ENCODE results near the gene CLPTM1.

CLPTM1 gene

DNA sequence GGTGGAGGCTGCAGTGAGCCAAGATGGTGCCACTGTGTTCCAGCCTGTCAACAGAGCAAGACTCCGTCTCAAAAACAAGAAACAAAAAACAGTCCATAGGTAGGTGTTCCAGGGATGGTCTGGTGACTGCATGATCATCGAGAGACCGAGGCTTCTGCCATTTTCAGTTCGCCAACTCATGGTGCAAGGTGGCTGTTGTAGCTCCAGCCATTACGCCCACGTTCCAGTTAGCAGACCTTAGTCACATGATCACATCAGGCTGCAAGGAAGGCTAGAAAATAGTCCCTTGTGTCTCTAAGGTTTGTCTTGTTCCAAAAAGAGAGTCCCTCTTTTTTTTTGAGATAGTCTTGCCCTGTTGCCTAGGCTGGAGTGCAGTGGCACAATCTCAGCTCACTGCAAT is 80.6 kb downstream of the CLPTM1 start:
- DNase-seq (ENCODE audit: extremely low spot score): no peak
- TF ChIP-seq FOXM1 (IDR thresholded peaks at IDR 0.05; ENCODE audit: borderline replicate concordance) (no peak), HDGF (IDR thresholded peaks at IDR 0.05; ENCODE audit: borderline replicate concordance) (no peak), ZNF384 (IDR thresholded peaks at IDR 0.05) (no peak), NFRKB (IDR thresholded peaks at IDR 0.05) (no peak), SP1 (IDR thresholded peaks at IDR 0.05) (no peak), L3MBTL2 (conservative IDR thresholded peaks at IDR 0.05) (no peak), ARNT (IDR thresholded peaks at IDR 0.05) (no peak), ELF4 (IDR thresholded peaks at IDR 0.05) (no peak)
- TF ChIP-seq, protein P1, sequence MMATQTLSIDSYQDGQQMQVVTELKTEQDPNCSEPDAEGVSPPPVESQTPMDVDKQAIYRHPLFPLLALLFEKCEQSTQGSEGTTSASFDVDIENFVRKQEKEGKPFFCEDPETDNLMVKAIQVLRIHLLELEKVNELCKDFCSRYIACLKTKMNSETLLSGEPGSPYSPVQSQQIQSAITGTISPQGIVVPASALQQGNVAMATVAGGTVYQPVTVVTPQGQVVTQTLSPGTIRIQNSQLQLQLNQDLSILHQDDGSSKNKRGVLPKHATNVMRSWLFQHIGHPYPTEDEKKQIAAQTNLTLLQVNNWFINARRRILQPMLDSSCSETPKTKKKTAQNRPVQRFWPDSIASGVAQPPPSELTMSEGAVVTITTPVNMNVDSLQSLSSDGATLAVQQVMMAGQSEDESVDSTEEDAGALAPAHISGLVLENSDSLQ (IDR thresholded peaks at IDR 0.05): no peak
- ChIA-PET POLR2A (no interaction called here), CTCF (no interaction called here)

DNA sequence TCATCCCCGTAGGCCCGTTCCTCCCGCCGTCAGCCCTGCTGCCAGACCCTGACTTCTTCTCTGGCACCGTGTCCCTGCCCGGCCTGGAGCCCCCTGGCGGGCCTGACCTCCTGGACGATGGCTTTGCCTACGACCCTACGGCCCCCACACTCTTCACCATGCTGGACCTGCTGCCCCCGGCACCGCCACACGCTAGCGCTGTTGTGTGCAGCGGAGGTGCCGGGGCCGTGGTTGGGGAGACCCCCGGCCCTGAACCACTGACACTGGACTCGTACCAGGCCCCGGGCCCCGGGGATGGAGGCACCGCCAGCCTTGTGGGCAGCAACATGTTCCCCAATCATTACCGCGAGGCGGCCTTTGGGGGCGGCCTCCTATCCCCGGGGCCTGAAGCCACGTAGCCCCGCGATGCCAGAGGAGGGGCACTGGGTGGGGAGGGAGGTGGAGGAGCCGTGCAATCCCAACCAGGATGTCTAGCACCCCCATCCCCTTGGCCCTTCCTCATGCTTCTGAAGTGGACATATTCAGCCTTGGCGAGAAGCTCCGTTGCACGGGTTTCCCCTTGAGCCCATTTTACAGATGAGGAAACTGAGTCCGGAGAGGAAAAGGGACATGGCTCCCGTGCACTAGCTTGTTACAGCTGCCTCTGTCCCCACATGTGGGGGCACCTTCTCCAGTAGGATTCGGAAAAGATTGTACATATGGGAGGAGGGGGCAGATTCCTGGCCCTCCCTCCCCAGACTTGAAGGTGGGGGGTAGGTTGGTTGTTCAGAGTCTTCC is 82.4 kb downstream of the CLPTM1 start:
- TF ChIP-seq, protein P1 (IDR thresholded peaks at IDR 0.05): no peak
- no peak for DNase-seq (ENCODE audit: extremely low spot score)
- ChIA-PET CTCF (interaction anchor here (0.6 kb wide), 1 partner anchor 312 kb away, joined by 3 read pairs; no protein-coding TSS in a partner anchor), POLR2A (interaction anchor here (0.8 to 2.8 kb wide), 6 partner anchors 9 to 135 kb away, joined by 3 to 34 read pairs (median 3); no protein-coding TSS in a partner anchor)

DNA sequence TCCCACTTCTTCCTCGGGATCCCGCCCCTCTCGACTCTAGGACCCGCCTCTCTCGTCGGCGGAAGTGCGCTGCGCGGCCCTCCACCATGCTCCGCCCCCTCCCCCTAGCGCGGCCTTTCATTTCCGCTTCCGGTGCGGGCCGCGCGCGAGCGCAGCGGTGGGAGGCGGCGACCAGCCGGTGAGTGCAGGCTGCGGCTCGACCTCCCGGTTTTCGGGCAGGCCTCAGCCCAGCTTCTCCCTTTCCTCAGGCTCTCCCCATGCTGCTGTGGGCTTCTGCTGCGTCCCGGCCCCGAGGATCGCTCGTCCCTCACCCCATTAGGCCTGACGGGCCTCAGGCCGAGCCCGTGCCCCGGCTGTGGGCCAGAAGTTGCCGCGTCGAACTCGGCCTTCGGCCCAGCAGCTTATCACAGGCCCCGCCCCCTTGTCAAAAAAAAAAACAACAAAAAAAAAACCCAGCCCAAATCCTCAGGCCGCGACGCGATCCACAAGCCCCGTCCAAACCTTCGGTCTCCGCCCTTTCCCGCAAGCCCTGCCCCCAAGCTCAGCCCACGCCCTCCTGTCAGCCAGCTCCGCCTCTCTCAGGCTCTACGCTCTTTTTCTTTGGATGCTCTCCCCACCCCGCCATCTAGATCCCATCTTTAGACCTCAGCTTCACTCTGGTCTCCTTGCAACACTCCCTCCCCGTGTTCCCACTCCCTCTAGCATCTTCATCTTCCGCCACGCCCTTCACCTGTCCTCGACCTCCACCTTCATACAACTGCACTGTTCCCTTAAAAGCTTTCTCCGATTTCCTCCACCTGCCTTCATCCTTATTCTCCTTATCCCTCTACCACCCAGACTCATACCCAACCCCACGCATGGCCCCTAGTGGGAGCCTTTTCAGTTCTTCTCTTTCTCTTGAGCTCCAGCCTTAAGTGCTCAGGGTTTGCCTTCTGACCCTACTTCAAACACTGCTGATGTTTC is 84.0 kb downstream of the CLPTM1 start, which contains the start of gene CLASRP:
CLASRP (plus strand) TSS at position 115 of the 963 bp plus-strand sequence. CDS start 1,168 bp downstream, outside the sequence.
- CTCF ChIA-PET: interaction anchor here (0.9 to 1.2 kb wide), 4 partner anchors 20 to 364 kb away, joined by 3 to 4 read pairs (median 4); no protein-coding TSS in a partner anchor
- peak; percentile 68; the same call in 1 of the 2 replicates for TF ChIP-seq ELF4 (IDR thresholded peaks at IDR 0.05)
- no peak for TF ChIP-seq TARDBP (IDR thresholded peaks at IDR 0.05)
- TF ChIP-seq ZNF384 (IDR thresholded peaks at IDR 0.05): peak; percentile 35; the same call in 1 of the 2 replicates
- POLR2A ChIA-PET: interaction anchor here (0.7 to 2.8 kb wide), 23 partner anchors 8 to 199 kb away, joined by 3 to 34 read pairs (median 5); partner anchors contain the start of genes BLOC1S3, CLPTM1, GEMIN7 and PPP1R37
- DNase-seq (ENCODE audit: extremely low spot score): peak; percentile 94

DNA sequence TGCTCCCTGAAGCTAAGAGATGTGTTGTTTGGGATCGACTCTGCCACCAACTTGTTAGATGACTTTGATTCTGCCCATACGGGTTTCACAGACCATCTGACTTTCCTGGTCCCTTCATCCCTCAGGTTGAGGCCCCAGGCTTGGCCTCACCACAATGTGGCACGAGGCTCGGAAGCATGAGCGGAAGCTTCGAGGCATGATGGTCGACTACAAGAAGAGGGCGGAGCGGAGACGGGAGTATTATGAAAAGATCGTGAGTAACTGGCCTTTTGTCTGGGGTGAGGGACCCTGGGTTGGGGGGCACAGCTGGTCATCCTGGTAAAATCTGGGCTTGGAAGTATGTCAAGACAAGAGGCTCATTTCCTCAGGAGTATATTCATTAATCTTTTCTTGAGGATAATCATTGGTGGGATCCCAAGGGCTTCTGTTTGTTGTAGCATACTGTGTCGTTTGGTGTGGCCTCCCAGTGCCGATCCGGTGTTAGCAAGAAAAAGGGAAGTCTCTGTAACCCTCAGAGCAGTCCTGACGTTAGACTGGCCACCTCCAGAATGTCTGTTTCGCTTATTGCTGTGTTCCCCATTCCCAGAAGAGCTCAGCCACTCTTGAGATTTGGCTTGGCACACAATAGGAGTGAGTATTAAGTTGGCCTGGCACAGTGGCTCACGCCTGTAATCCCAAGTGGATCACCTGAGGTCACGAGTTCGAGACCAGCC is 85.0 kb downstream of the CLPTM1 start:
- DNase-seq (ENCODE audit: extremely low spot score): no peak
- CTCF ChIA-PET: interaction anchor here (1.3 kb wide), 1 partner anchor 20 kb away, joined by 3 read pairs; no protein-coding TSS in a partner anchor
- POLR2A ChIA-PET: interaction anchor here (0.6 to 2.8 kb wide), 7 partner anchors 9 to 85 kb away, joined by 3 to 34 read pairs (median 9); partner anchors contain the start of gene CLPTM1
- no peak for TF ChIP-seq L3MBTL2 (conservative IDR thresholded peaks at IDR 0.05)
- TF ChIP-seq FOXA1 (IDR thresholded peaks at IDR 0.05): no peak
- no peak for TF ChIP-seq FOXM1 (IDR thresholded peaks at IDR 0.05; ENCODE audit: borderline replicate concordance)
- no peak for TF ChIP-seq FOXK2 (IDR thresholded peaks at IDR 0.05)

DNA sequence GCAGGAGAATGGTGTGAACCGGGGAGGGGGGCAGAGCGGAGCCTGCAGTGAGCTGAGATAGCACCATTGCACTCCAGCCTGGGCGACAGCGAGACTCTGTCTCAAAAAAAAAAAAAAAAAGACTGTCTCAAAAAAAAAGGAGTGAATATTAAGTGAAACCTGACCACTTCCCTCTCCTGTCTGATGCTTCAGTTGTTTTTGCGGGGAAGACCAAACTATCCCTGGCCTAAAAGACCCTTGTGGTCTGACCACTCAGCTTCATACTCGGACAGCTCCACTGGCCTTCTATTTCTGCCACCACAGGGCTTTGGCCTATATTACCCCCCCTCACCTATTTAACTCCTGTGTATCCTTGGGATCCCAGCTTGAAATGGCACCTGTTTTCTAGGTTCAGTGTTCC is 85.9 kb downstream of the CLPTM1 start:
- no peak for TF ChIP-seq SUZ12 (IDR thresholded peaks at IDR 0.05)
- TF ChIP-seq, protein P1 (IDR thresholded peaks at IDR 0.05): no peak
- TF ChIP-seq ZNF384 (IDR thresholded peaks at IDR 0.05): no peak
- no peak for TF ChIP-seq TARDBP (IDR thresholded peaks at IDR 0.05)
- no peak for TF ChIP-seq FOXA1 (IDR thresholded peaks at IDR 0.05)
- TF ChIP-seq FOXK2 (IDR thresholded peaks at IDR 0.05): no peak
- no peak for TF ChIP-seq ELF4 (IDR thresholded peaks at IDR 0.05)
- TF ChIP-seq SP1 (IDR thresholded peaks at IDR 0.05): no peak
- no peak for TF ChIP-seq ARNT (IDR thresholded peaks at IDR 0.05)
- no peak for TF ChIP-seq BHLHE40 (IDR thresholded peaks at IDR 0.05; ENCODE audit: borderline replicate concordance)
- no peak for TF ChIP-seq FOXM1 (IDR thresholded peaks at IDR 0.05; ENCODE audit: borderline replicate concordance)
- no peak for DNase-seq (ENCODE audit: extremely low spot score)
- ChIA-PET POLR2A (interaction anchor here (0.6 to 1.4 kb wide), 2 partner anchors 8 to 14 kb away, joined by 3 read pairs; no protein-coding TSS in a partner anchor), CTCF (interaction anchor here (1.2 to 1.3 kb wide), 2 partner anchors 19 to 25 kb away, joined by 3 read pairs; no protein-coding TSS in a partner anchor)
